Urinary bladder (tissue), 4 donors: ENCODE results near the gene SHD. TPM values are rescaled to one million over a fixed set of nuclear protein-coding genes. Genes with fewer than 3 reads are reported as not detected.
A peak's percentile ranks its signal among the peaks of the same experiment; 100 is the strongest.
"Not testable (repeated sequence)": the region's sequence is repeated elsewhere in the genome, so short reads cannot be mapped to it uniquely, and the experiment has no call there.

Experiments
- DNase-seq: peaks from one replicate; pipeline ENCODE4 v3.0.0-alpha.2; 2015; ENCODE audit errors: extremely low spot score
- H3K27ac ChIP-seq: one replicate; pipeline ENCODE4 v1.5.1; 2013; ENCODE audit warnings: low read depth, mild to moderate bottlenecking, moderate library complexity
- H3K36me3 ChIP-seq: one replicate; pipeline ENCODE4 v1.6.1; 2013; ENCODE audit warnings: mild to moderate bottlenecking, moderate library complexity; ENCODE audit not compliant: insufficient read depth
- H3K4me1 ChIP-seq: one replicate; pipeline ENCODE4 v1.6.1; 2013; ENCODE audit warnings: mild to moderate bottlenecking, moderate library complexity; ENCODE audit not compliant: insufficient read depth
- H3K4me3 ChIP-seq: one replicate; pipeline ENCODE4 v1.5.1; 2013; ENCODE audit warnings: low read depth, low read length
- WGBS: extraction: QIAGEN DNeasy Blood & Tissue Kit; methylation state at CpG from one replicate; pipeline ENCODE4 v1.1.7; 2013; 5-methylcytosine and 5-hydroxymethylcytosine counted together
- polyA plus RNA-seq: library from polyadenylated mRNA; stranded (reverse); fragments of 200-250 nt; gene quantifications from one replicate; pipeline ENCODE4 v1.2.3, GENCODE V29; 2013
- total RNA-seq: library from RNA; depleted of rRNA; stranded (reverse); fragments of >200 nt; gene quantifications from one replicate; pipeline ENCODE4 v1.2.3, GENCODE V29; 2014
- donor health status: healthy with polysubstance abuse.
- donor health status: healthy.

SHD gene
- 3.6 TPM for total RNA-seq
- 0.04 TPM for polyA plus RNA-seq

GRCh38 chr19:4278419-4279266 is at the start of gene SHD:
TSS of gene SHD (plus strand) at chr19:4279266. CDS start at chr19:4280064, 798 bp downstream.
- Histone ChIP-seq H3K4me1 (peaks cover 2% of the 10 kb centered on the region), H3K4me3 (peak within 1 kb of the TSS; percentile 13), H3K36me3 (no peaks in the 10 kb centered on the region), H3K27ac (no peak within 1 kb of the TSS)
- no peak for DNase-seq
- 2% methylated on average over 44 of the region's 44 CpGs for WGBS

- H3K4me1 ChIP-seq, H3K36me3 ChIP-seq, H3K27ac ChIP-seq, H3K4me3 ChIP-seq, DNase-seq: not testable (repeated sequence)
- 86% methylated on average over 6 of the region's 6 CpGs for WGBS
Measured at GRCh38 chr19:4230237-4230636, 48.8 kb upstream of the SHD start.

GRCh38 chr19:4231521-4231920 is 47.5 kb upstream of the SHD start:
- not testable (repeated sequence) for H3K4me3 ChIP-seq, H3K36me3 ChIP-seq, H3K27ac ChIP-seq, DNase-seq, H3K4me1 ChIP-seq
- 89% methylated on average over 6 of the region's 6 CpGs for WGBS

GRCh38 chr19:4232139-4232538 is 46.9 kb upstream of the SHD start:
- not testable (repeated sequence) for H3K36me3 ChIP-seq, H3K4me1 ChIP-seq, DNase-seq, H3K4me3 ChIP-seq, H3K27ac ChIP-seq
- WGBS: 82% methylated on average over 5 of the region's 5 CpGs

DNA sequence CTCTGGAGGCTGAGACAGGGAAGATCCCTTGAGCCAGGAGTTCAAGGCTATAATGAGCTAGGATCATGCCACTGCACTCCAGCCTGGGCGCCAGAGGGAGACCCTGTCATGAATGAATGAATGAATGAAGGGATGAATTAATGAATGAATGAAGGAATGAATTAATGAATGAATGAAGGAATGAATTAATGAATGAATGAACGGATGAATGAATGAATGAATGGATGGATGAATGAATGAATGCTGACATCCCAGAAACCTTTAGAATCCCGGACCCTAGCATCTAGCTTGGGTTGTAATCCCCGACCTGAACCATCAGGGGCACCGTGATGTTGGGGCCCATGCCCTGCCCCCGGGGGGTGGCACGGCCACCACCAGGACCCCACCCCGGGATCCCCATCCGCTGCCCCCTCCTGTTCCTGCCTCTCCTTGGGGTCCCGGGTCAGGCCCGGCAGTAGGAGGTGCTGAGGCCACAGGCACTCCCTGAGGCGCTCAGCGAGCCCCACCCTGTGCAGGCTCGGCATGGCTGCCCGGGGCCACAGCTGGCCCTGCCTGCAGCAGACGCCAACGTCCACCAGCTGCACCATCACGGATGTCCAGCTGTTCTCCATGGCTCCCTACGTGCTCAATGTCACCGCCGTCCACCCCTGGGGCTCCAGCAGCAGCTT is 46.3 kb upstream of the SHD start:
- Histone ChIP-seq H3K27ac (no peak overlapping the region), H3K4me3 (no peak overlapping the region), H3K36me3 (no peaks in the 10 kb centered on the region), H3K4me1 (no peaks in the 10 kb centered on the region)
- no peak for DNase-seq
- WGBS: 49% methylated on average over 21 of the region's 21 CpGs

GRCh38 chr19:4233282-4233853 is 45.7 kb upstream of the SHD start:
- WGBS: 32% methylated on average over 11 of the region's 11 CpGs
- Histone ChIP-seq H3K27ac (no peak overlapping the region), H3K36me3 (no peaks in the 10 kb centered on the region), H3K4me1 (no peaks in the 10 kb centered on the region), H3K4me3 (no peak overlapping the region)
- no peak for DNase-seq

GRCh38 chr19:4234142-4234861 is 44.8 kb upstream of the SHD start:
- DNase-seq: no peak
- Histone ChIP-seq H3K27ac (no peak overlapping the region), H3K36me3 (no peaks in the 10 kb centered on the region), H3K4me1 (no peaks in the 10 kb centered on the region), H3K4me3 (no peak overlapping the region)
- WGBS: 48% methylated on average over 21 of the region's 21 CpGs

- Histone ChIP-seq H3K27ac (no peak overlapping the region), H3K4me3 (no peak overlapping the region), H3K36me3 (no peaks in the 10 kb centered on the region), H3K4me1 (no peaks in the 10 kb centered on the region)
- DNase-seq: no peak
- 70% methylated on average over 13 of the region's 13 CpGs for WGBS
Measured at GRCh38 chr19:4234862-4235201, 44.2 kb upstream of the SHD start.

DNA sequence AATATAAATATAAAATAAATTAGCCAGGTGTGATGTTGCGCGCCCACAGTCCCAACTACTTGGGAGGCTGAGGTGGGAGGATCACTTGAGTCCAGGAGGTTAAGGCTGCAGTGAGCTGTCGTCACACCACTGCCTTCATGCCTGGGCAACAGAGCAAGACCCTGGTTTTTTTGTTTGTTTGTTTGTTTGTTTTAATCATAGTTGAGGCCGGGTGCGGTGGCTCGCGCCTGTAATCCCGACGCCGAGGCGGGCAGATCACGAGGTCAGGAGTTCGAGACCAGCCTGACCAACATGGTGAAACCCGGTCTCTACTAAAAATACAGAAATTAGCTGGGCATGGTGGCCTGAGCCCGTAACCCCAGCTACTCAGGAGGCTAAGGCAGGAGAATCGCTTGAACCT is 41.6 kb upstream of the SHD start:
- not testable (repeated sequence) for H3K27ac ChIP-seq, H3K36me3 ChIP-seq, DNase-seq, H3K4me3 ChIP-seq, H3K4me1 ChIP-seq
- 91% methylated on average over 16 of the region's 16 CpGs for whole genome bisulfite sequencing

- WGBS: 87% methylated on average over 4 of the region's 4 CpGs
- H3K27ac ChIP-seq: no peak overlapping the region
- H3K4me1 ChIP-seq: no peaks in the 10 kb centered on the region
- no peaks in the 10 kb centered on the region for H3K36me3 ChIP-seq
- H3K4me3 ChIP-seq: no peak overlapping the region
- no peak for DNase-seq
Measured at GRCh38 chr19:4238831-4239230, 40.2 kb upstream of the SHD start.

DNA sequence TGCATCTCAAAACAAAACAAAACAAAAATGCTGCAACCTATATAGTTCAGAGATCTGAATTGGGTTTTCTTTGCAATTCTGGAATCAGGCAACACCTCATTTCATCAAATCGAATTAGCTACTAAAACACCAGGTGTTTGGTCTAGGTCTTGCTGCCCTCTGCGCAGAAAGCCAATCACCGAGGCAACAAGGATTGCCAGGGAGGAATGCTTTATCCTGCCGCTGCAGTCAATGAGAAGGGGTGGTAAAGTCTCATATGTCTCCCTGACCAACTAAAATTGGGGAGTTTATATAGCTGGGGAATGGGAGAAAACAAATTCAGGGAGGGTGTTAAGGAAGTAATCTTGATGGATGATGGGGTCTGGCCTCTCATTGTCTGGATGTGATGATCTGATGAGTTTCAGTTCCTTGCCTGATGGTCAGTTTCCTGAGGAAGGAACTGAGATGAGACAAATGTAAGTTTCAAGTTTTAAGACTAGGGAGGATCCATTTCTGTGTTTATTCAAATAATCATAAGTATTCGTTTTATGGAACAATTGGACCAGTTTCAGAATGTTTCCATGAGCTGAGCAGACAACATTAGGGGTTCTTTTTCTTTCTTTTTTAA is 37.1 kb upstream of the SHD start:
- no peak overlapping the region for H3K27ac ChIP-seq
- no peaks in the 10 kb centered on the region for H3K36me3 ChIP-seq
- no peak overlapping the region for H3K4me3 ChIP-seq
- no peak for DNase-seq
- H3K4me1 ChIP-seq: no peaks in the 10 kb centered on the region
- WGBS: 73% methylated on average over 5 of the region's 5 CpGs

GRCh38 chr19:4245938-4246337 is 33.1 kb upstream of the SHD start:
- H3K4me3 ChIP-seq: not testable (repeated sequence)

More at GRCh38 chr19:4245938-4246337, 33.1 kb upstream of the SHD start:
- DNase-seq, H3K27ac ChIP-seq, H3K4me1 ChIP-seq, H3K36me3 ChIP-seq: not testable (repeated sequence)
- 98% methylated on average over 6 of the region's 6 CpGs for whole genome bisulfite sequencing
